GM19099 (cell line): ENCODE results near the gene SORCS2.

Source experiments
- POLR2A ChIP-seq: IDR thresholded peaks from 3 replicates; pipeline ENCODE4 v1.6.1; 2011; ENCODE audit warnings: low read depth; ENCODE audit not compliant: insufficient read length; ENCODE audit errors: extremely low read depth

Gene SORCS2

GRCh38 chr4:7217039-7217438 lies 24.7 kb downstream of the SORCS2 start:
- TF ChIP-seq POLR2A, result no peak

- no peak for TF ChIP-seq POLR2A
These were observed 25.4 kb downstream of the SORCS2 start for GRCh38 chr4:7217474-7218321.

GRCh38 chr4:7218686-7219085 lies 26.3 kb downstream of the SORCS2 start:
- TF ChIP-seq POLR2A, result no peak

- no peak for TF ChIP-seq POLR2A
These were observed 30.2 kb downstream of the SORCS2 start for GRCh38 chr4:7222521-7222920.

GRCh38 chr4:7223541-7223940 lies 31.2 kb downstream of the SORCS2 start:
- no peak for TF ChIP-seq POLR2A

- TF ChIP-seq POLR2A, result no peak
These were observed 31.7 kb downstream of the SORCS2 start for GRCh38 chr4:7224001-7224400.

GRCh38 chr4:7224878-7225533 lies 32.7 kb downstream of the SORCS2 start:
- no peak for TF ChIP-seq POLR2A

GRCh38 chr4:7226439-7226838 lies 34.1 kb downstream of the SORCS2 start:
- TF ChIP-seq POLR2A, result no peak

- TF ChIP-seq POLR2A, result no peak
These were observed 34.7 kb downstream of the SORCS2 start for GRCh38 chr4:7227008-7227407.

GRCh38 chr4:7228734-7229133 lies 36.4 kb downstream of the SORCS2 start:
- no peak for TF ChIP-seq POLR2A

- TF ChIP-seq POLR2A, result no peak
These were observed 39.8 kb downstream of the SORCS2 start for GRCh38 chr4:7232061-7232650.

- TF ChIP-seq POLR2A, result no peak
These were observed 40.8 kb downstream of the SORCS2 start for GRCh38 chr4:7233006-7233580.

- no peak for TF ChIP-seq POLR2A
These were observed 41.3 kb downstream of the SORCS2 start for GRCh38 chr4:7233601-7234000.

GRCh38 chr4:7234355-7235029 lies 42.2 kb downstream of the SORCS2 start:
- no peak for TF ChIP-seq POLR2A

- no peak for TF ChIP-seq POLR2A
These were observed 42.7 kb downstream of the SORCS2 start for GRCh38 chr4:7235030-7235380.
